UCSD-AML1 (cell line): Measurements from ENCODE around the gene MERTK.

Source experiments
- DNase-seq: peaks from one replicate; lab custom pipeline; 2025; ENCODE audit not compliant: unreplicated experiment; lab: John Stamatoyannopoulos, UW

The MERTK gene

DNA sequence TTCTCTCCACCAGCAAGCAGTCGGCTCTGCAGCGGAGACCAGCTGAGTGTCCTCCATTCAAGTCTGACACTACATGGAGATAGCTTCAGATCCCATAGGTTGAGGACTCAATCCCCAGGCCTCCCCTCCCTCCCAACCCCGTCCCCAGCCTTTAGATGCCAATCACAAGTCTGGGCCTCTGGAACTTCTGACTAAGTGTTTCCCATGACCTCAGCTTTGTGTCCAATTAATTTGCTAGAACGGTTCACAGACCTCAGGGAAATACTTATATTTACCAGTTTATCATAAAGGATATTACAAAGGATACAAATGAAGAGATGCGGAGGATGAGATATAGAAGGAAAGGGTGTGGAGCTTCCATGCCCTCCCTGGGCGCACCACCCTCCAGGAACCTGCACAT is 77.4 kb downstream of the MERTK start:
- DNase-seq = no peak

DNA sequence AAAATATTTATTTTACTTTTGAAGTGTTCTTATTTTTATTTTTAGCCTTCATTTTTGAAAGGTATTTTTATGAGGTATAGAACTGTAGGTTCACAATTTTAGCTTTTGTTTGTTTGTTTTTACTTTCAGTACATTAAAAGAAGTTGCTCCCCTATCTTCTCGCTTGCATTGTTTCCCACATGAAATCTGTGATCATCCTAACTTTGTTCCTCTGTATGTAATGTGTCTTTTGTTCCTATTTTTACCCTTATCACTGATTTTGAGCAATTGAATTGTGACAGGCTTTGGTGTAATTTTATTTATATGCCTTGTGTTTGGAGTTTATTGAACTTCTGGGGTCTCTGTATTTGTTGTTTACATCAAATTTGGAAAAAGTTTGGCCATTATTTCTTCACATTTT is 78.8 kb downstream of the MERTK start:
- DNase-seq = no peak

DNA sequence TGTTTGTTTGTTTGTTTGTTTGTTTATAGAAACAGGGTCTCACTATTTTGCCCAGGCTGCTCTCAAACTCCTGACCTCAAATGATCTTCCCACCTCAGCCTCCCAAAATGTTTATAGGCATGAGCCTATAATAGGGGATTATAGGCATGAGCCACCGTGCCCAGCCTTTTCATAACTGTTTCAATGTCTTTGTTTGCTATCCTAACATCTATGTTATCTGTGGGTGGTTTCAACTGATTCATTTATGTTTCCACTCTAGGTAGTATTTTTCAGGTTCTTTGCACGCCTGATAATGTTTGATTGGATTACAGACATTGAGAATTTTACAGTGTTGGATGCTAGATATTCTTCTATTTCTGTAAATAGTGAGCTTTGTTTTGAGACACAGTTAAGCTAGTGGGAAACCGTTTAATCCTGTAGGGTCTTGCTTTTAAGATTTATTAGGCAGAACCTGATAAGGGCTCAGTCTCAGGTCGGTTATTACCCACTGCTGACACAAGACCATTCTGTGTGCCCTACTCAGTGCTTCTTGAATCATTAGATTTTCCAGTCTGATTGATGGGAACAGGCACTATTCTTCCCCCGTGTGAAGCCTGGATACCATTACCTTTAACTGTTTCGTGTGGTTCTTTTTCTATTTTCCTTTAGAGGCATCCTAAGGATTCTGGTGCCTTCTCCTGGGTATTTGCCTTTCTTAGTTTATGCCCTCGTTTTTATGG is 80.2 kb downstream of the MERTK start:
- DNase-seq = no peak

DNA sequence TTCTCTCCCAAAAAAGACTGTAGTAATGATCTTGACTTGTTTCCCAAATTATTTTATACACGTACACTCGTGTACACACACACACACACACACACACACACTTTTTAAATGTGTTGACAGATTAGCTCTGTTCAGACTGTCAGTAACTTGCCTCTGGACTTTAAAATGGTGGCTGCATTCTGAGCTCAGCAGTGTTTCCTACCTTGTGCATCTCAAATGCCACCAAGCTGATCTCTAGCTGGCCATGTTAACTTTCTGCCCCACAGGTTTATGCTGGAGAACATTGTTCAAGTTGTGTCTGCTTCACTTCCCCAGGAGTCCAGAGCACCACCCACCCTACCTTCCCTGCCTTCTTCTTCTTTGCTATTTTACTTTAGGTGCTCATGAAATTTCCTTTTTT is 83.3 kb downstream of the MERTK start:
- DNase-seq = no peak

DNA sequence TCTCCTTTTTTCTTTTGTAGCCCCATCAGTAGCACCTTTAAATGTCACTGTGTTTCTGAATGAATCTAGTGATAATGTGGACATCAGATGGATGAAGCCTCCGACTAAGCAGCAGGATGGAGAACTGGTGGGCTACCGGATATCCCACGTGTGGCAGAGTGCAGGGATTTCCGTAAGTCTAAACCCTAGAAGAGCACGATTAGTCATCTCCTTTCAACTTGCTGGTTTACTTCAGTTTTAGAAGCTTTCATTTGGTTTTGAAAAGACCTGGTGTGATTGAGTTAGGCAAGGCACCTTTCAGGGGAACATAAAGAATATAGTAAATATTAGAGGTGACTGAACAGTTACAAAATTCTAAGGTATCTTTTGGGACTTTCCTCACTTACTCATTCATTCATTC is 84.4 kb downstream of the MERTK start:
- no peak for DNase-seq

DNA sequence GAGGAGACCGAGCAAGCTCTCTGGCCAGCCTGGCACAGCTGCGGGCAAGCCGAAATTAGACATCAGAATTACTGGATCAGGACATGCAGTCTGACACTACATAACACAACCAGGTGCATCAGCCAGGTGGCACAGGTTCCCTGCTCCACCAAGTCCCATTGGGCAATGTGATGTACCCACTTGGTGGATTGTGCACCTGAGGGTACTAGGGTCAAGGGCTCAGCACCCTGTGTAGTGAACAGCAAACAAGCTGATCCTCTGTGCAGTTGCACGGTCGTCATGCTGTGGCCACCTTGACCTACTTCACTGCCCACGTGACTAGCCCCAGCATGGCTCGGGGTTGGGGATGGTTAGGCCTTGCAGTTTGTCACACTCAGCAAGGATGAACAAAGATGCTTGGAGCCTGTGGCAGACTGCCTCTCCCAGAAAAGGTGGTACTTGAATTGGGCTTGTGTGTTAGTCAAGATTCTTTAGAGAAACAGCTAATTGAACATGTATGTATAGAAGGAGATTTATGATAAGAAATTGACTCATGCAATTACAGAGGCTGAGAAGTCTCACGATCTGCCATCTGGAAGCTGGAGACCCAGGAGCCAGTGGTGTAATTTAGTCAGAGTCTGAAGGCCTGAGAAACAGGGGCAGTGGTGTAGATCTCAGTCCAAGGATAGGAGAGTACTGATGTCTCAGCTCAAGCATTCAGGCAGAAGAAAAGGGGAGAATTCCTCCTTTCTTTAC is 85.2 kb downstream of the MERTK start:
- no peak for DNase-seq

DNA sequence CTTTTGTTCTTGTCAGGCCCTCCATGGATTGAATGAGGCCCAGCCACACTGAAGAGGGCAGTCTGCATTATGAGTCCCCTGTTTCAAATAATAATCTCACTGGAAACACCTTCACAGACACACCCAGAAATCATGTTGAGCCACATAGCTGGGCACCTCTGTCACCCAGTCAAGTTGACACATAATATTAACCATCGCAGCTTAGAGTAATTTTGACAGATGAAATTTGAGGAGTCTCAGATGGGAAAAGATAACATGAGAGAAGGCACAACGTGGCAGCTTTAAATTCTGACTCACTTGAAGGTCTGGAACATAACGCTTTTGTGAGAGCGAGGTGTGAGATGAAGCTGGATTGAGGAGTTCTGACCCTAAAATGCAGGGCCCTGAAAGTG is 85.8 kb downstream of the MERTK start:
- DNase-seq = no peak

DNA sequence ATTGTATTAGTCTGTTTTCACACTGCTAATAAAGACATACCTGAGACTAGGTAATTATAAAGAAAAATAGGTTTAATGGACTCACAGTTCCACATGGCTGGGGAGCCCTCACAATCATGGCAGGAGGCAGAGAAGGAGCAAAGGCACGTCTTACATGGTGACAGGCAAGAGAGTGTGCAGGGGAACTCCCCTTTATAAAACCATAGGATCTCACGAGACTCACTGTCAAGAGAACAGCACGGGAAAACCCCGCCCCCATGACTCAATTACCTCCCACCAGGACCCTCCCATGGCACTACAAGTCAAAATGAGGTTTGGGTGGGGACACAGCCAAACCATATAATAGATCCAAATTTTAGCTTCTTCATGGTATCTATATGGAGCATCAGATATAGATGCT is 87.1 kb downstream of the MERTK start:
- no peak for DNase-seq

DNA sequence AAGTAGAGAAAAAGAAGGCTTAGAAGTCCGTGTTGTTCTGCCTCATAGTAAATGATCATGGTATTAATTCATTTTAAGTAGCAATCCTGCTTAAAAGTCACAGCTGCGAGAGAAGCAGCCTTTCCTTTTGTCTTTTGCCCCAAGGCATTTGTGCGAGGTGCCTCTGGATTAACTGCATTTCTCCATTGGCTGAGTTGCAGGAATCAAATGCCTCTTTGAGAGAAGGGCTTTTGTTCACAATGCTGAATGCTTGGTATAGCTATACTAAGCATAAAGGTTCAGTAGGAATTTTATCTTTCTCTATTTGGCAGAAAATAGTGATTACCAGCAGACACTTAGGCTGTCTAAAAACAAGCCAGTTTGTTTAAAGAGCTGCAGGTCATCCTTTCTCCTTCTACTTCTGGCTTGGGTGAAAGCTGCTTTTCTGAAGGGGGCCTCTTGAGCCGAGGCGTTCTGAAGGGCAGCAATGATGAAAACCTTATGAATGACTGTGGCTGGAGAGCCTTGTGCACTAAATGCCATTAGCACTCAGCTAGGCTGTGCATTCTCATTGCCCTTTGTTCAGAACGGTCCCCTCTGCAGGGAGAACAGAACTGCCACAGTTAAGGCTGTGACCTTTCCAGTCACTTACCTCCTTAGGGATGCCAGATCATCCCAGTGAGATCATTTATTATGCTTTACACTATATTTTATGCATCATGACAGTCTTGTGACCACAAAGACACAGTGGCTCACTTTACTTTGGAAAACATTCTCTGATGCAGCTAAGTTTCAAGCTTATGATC is 87.9 kb downstream of the MERTK start:
- DNase-seq = no peak

DNA sequence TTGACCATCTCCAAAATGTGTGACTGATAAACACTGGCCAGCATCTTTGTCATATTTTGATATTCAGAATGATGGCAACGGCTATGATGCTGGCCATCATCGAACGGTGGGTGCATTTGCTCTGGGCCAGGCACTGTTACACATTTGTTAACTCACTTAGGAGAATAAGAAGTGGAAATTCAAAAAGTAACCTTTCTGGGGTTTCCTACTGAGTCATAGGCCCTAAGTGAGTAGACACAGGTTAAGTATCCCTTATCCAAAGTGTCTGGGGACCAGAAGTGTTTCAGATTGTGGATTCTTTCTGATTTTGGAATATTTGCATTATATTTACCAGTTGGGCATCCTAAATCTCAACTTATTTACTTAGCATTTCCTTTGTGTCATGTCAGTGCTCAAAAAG is 92.0 kb downstream of the MERTK start:
- DNase-seq = no peak

DNA sequence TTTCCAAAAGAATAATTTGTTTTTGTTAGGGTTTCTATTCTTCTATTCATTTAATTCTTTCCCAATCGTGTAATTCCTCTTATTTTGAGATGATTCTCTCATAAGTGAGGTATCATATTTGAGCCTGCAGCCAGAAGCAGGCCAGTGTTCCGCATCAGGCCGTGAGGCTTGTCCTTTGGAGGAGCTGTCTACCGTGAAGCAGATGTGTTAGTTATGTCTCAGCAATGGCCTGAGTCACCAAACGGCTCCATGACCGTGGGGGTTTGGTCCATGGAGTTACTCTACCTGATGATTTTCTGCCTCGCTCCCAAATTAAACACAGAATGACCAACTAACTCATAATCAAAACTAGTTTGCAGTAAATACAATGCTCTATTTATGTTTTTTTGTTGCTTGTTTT is 92.4 kb downstream of the MERTK start:
- DNase-seq = no peak

DNA sequence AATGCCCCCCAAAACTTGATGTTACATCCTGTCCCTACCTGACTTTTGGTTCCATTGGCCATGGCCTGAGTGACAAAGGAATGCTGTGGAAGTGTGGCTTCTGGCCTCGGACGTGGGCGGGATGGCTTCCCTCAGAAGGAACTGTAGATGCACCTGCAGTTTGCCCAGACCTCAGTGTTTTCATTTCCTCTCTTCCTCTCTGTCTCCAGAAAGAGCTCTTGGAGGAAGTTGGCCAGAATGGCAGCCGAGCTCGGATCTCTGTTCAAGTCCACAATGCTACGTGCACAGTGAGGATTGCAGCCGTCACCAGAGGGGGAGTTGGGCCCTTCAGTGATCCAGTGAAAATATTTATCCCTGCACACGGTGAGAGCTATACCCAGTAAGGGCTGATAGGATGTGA is 95.6 kb downstream of the MERTK start:
- no peak for DNase-seq

DNA sequence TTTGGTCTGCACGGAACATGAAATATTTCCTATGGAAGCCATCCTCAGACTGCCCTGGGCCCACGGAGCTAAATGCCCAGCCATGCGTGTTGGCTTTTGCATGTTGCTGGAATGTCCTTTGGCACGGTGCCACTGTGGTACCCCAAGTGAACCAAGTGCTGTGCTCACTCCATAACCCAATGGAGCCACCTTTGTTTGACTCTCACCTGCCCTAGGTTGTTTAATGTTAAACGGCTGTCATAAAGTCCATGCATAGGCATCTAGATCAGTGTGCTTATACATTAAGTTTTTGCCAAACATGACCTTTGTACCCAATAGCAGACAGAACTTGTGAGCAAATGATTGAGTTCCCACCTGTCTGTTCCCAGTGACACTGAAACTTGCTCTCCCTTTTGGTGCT is 96.7 kb downstream of the MERTK start:
- DNase-seq = no peak

DNA sequence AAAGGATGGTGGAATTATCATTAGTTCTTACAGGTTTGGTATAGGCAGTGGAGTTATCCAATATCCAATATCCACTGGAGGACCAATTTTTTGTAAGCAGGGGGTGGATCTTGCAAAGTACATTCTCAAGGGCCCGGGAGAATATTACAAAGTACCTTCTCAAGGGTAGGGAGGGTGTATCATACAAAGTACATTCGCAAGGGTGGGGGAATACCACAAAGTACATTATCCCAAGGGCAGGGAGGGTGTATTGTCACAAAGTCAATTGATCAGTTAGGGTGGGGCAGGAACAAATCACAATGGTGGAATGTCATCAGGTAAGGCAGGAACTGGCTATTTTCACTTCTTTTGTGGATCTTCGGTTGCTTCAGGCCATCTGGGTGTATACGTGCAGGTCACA is 101.4 kb downstream of the MERTK start:
- no peak for DNase-seq

DNA sequence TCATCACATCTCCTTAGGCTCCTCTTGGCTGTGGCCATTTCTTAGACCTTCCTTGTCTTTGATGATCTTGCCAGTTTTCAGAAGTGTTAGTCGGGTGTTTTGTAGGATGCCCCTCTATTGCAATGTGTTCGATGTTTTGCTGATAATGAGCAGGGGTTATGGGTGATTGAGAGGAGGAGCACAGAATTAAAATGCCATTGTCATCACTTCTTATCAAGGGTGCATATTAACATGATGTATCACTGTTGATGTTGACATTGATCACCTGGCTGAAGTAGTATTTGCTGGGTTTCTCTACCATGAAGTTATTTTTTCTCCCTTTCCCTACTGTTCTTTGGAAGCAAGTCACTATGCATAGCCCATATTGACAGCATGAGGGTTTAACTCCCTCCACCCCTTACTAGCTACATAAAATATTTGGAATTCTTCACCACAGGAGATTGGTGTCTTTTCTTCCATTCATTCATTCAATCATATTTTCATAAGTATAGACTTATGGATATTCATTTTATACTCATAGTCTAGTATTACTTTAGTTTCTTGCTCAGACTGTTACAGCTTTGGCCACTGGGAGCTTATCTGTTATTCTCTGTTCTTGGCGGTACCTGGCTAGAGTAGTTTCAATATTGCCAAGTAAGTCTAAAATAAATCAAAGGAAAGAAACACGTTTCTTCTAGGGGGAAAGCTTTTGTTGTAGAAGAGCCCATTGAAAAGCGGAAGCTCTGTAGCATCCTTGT is 102.2 kb downstream of the MERTK start:
- DNase-seq = no peak

DNA sequence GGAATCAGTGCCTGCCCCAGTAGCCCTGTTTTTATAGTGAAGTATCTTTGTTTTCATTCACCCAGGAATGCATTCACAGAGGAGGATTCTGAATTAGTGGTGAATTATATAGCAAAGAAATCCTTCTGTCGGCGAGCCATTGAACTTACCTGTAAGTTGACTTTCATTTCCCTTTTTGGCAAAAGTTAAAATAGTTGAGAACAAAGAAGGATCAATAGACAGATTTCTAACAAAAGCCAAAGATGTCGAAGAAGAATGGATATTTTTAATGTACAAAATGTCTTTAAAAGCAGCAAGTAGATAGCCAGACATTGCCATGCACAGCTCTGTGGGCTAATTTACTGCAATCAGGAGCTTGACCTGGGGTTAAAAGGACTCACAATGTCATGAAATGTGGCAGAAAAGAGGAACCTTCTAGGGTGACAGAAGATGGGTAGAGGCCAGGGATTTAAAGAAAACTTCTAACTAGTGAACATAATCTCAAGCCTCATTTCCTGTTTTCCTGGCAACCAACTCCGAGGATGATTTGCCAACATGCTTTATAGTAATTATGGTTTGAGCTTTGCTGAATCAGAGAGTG is 102.8 kb downstream of the MERTK start:
- DNase-seq = no peak

DNA sequence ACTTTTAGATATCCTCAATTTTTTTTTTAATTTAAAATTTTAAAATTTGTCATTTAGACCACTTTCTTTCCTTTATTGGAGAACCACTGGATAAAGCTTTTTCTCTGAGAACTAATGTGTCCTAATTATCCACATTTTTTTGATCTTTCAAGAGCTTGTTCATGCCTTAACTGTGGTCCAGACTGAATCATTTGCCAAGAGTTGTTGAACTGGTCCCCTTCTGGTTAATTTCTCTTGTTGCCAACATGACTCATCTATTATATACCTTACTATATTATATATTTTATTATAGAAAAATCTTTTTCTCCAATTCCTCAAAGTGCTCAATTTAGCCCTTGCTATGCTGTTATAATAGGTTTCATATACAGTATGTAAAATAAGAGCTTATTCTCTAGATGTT is 103.5 kb downstream of the MERTK start:
- no peak for DNase-seq

DNA sequence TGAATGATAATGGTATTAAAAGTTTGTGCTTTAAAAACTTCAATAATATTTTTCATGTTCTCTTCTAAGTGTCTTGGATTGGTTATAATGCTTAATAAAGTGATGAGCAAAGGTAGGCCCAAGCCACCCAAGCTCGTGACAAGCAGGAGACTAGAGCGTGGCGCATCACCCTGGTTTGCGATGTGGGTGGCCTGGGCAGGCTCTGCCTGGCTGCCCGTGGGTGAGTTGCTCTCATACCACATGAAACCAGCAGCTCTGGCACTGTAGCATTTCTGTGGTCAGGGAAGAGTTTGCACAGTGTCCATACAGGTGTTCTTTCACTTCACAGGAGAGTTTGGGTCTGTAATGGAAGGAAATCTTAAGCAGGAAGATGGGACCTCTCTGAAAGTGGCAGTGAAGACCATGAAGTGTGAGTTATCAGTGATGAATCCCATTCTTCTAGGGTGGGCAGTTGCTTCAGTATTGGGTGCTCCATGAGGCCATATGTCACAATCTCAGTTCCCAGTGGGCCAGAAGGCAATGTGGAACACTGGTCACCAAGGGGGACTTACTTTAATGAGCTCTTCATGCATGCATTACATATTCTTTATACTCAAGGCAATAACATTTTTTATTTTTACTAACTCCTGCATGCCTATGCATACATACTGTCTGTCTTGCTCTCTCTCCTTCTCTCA is 105.3 kb downstream of the MERTK start:
- no peak for DNase-seq

DNA sequence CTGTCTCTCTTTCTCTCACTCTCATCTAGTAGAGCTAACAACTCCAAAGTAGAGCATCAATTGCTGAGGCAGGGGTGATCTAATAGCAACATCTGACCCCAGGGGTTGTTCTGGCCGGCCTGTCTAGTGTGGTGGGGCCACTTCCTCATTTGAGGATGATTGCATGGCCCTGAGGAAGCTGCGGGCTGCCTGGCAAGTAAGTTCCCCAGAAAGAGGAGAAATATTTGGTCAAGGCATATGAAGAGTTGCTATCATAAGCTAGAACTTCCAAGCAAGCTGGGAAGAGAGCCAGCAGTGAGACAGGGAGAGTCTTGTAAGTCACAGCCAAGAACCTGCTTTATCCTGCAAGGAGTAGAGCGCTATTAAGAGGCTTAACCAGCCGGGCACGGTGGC is 105.8 kb downstream of the MERTK start:
- DNase-seq = peak; percentile 75

DNA sequence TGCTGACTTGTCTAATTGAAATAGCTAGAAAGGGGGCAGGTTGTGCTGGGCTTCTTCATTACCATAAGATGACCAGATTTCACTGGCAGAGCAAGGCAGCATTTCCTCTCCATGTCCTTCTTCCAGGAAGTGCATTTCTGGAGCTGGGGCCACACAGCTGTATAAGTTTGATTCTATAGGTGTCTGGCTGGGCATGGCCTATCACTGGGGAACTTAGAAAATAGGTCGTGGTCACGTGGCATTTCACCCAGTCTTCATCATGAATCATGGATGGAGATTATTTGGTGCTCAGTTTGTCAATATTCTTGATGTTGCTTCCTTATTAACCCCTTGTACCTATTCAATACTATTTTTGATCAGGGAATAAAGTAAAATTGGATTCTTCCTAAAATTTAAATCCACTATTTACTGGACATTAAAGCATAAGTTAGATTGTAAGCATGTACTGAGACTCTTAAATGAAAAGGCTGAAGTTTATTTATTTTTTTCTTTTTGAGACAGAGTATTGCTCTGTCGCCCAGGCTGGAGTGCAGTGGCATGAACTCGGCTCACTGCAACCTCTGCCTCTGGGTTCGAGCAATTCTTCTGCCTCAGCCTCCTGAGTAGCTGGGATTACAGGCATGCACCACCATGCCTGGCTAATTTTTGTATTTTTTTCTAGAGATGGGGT is 107.1 kb downstream of the MERTK start:
- DNase-seq = no peak
